Measurements from ENCODE around the gene TMED10. TPM values are rescaled to one million over a fixed set of nuclear protein-coding genes. Genes with fewer than 3 reads are reported as not detected.

The TMED10 gene
- total and polyA plus RNA-seq, 2 of the 13 experiments (the other 11 are each of a cell fraction or from before 2014, with no cell fraction given) = 311 to 377 TPM

DNA sequence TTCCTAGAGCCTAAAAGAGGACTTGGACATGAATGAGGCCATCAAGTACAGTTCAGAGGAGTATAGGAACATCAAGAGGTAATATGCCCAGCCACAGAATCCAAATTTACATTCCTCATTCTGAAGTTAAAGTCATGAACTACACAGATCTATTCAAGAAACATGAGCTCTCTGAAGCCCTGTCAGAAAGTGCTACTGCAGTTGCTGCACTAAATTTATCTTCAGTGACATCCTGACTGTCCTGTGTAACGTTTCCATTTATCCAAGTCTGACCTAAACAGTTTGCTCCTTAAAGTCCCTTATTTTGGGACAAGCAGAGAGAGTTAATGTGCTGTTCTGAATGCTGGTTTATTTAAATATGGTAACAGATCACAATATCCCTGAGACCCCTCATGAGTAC, 77.7 kb downstream of the TMED10 start:
- CTCF ChIA-PET (ENCODE audit: low intra/inter-chr PET ratio, low total read pairs) = no interaction called here
- H3K9ac ChIP-seq (ENCODE audit: insufficient read depth, low read depth, low read length) = no peak overlapping the region
- no peak overlapping the region for H2AFZ ChIP-seq (ENCODE audit: low read length)
- intact Hi-C loops (cut with micrococcal nuclease; ENCODE audit: unreplicated experiment) = no loop called here
- peaks cover 10 to 50% of the 10 kb centered on the region in 2 experiments for H3K36me3 ChIP-seq (replicated peaks in 1 of 2; ENCODE audit: control insufficient read depth in 1 of 2, insufficient read depth in 2 of 2, low read length in 2 of 2)
- in situ Hi-C loops (cut with HindIII; ENCODE audit: extremely low pct_ligation_motif_present, low pct_unique_long_range_greater_than_20kb) = no loop called here
- no peak for FAIRE-seq
- H3K9me3 ChIP-seq (ENCODE audit: low read length) = no peaks in the 10 kb centered on the region
- no peak overlapping the region for H3K4me2 ChIP-seq (ENCODE audit: low read depth, low read length)
- no peaks in the 10 kb centered on the region for H3K79me2 ChIP-seq (ENCODE audit: insufficient read depth, low read length)
- H3K4me1 ChIP-seq (ENCODE audit: insufficient read depth, low read length) = no peaks in the 10 kb centered on the region
- no peaks in the 10 kb centered on the region for H4K20me1 ChIP-seq (ENCODE audit: insufficient read depth, low read length)
- H3K27ac ChIP-seq (ENCODE audit: extremely low read length, insufficient read depth, low read length) = no peak overlapping the region
- POLR2A ChIA-PET = no interaction called here
- DNase-seq (ENCODE audit: low spot score) = no peak
- BruUV-seq (replicated peaks) = no TSS peak
- ATAC-seq = no peak
- no peaks in the 10 kb centered on the region for H3K27me3 ChIP-seq (ENCODE audit: control insufficient read depth in 1 of 2, insufficient read depth in 2 of 2, low read length in 2 of 2)
- WGBS (ENCODE audit: low lambda C conversion rate) = 100% methylated on average over 1 of the region's 1 CpG
- no peak overlapping the region for H3K4me3 ChIP-seq (replicated peaks in 1 of 3; ENCODE audit: insufficient read depth in 1 of 3, low read depth in 2 of 3, low read length in 3 of 3)
- TF ChIP-seq ZBTB20 (CRISPR knock-in tag; IDR thresholded peaks at IDR 0.05; ENCODE audit: borderline replicate concordance, low read depth) (no peak), ARNT (IDR thresholded peaks at IDR 0.05) (no peak), KDM5A (IDR thresholded peaks at IDR 0.05; ENCODE audit: borderline replicate concordance, low read length) (no peak), TMF1 (CRISPR knock-in tag; IDR thresholded peaks at IDR 0.05; ENCODE audit: low read depth) (no peak), AHR (CRISPR knock-in tag; IDR thresholded peaks at IDR 0.05) (no peak), ZKSCAN8 (CRISPR knock-in tag; IDR thresholded peaks at IDR 0.05; ENCODE audit: borderline replicate concordance) (no peak), ZNF552 (CRISPR knock-in tag; IDR thresholded peaks at IDR 0.05; ENCODE audit: borderline replicate concordance) (no peak), ZNF644 (CRISPR knock-in tag; IDR thresholded peaks at IDR 0.05; ENCODE audit: low read depth) (no peak), ZNF382 (CRISPR knock-in tag; IDR thresholded peaks at IDR 0.05; ENCODE audit: borderline replicate concordance) (no peak), ADNP (CRISPR knock-in tag; IDR thresholded peaks at IDR 0.05) (no peak)
- TF ChIP-seq, protein P1, sequence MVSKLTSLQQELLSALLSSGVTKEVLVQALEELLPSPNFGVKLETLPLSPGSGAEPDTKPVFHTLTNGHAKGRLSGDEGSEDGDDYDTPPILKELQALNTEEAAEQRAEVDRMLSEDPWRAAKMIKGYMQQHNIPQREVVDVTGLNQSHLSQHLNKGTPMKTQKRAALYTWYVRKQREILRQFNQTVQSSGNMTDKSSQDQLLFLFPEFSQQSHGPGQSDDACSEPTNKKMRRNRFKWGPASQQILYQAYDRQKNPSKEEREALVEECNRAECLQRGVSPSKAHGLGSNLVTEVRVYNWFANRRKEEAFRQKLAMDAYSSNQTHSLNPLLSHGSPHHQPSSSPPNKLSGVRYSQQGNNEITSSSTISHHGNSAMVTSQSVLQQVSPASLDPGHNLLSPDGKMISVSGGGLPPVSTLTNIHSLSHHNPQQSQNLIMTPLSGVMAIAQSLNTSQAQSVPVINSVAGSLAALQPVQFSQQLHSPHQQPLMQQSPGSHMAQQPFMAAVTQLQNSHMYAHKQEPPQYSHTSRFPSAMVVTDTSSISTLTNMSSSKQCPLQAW (CRISPR knock-in tag; IDR thresholded peaks at IDR 0.05) = no peak
- TF ChIP-seq, protein P2, sequence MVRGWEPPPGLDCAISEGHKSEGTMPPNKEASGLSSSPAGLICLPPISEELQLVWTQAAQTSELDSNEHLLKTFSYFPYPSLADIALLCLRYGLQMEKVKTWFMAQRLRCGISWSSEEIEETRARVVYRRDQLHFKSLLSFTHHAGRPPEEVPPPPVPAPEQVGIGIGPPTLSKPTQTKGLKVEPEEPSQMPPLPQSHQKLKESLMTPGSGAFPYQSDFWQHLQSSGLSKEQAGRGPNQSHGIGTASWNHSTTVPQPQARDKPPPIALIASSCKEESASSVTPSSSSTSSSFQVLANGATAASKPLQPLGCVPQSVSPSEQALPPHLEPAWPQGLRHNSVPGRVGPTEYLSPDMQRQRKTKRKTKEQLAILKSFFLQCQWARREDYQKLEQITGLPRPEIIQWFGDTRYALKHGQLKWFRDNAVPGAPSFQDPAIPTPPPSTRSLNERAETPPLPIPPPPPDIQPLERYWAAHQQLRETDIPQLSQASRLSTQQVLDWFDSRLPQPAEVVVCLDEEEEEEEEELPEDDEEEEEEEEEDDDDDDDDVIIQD (CRISPR knock-in tag; IDR thresholded peaks at IDR 0.05; ENCODE audit: low read depth) = no peak
- TF ChIP-seq, protein P3, sequence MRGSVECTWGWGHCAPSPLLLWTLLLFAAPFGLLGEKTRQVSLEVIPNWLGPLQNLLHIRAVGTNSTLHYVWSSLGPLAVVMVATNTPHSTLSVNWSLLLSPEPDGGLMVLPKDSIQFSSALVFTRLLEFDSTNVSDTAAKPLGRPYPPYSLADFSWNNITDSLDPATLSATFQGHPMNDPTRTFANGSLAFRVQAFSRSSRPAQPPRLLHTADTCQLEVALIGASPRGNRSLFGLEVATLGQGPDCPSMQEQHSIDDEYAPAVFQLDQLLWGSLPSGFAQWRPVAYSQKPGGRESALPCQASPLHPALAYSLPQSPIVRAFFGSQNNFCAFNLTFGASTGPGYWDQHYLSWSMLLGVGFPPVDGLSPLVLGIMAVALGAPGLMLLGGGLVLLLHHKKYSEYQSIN (CRISPR knock-in tag; IDR thresholded peaks at IDR 0.05; ENCODE audit: borderline replicate concordance) = no peak
- TF ChIP-seq, protein P4, sequence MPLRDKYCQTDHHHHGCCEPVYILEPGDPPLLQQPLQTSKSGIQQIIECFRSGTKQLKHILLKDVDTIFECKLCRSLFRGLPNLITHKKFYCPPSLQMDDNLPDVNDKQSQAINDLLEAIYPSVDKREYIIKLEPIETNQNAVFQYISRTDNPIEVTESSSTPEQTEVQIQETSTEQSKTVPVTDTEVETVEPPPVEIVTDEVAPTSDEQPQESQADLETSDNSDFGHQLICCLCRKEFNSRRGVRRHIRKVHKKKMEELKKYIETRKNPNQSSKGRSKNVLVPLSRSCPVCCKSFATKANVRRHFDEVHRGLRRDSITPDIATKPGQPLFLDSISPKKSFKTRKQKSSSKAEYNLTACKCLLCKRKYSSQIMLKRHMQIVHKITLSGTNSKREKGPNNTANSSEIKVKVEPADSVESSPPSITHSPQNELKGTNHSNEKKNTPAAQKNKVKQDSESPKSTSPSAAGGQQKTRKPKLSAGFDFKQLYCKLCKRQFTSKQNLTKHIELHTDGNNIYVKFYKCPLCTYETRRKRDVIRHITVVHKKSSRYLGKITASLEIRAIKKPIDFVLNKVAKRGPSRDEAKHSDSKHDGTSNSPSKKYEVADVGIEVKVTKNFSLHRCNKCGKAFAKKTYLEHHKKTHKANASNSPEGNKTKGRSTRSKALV (CRISPR knock-in tag; IDR thresholded peaks at IDR 0.05) = no peak
- TF ChIP-seq, protein P5, sequence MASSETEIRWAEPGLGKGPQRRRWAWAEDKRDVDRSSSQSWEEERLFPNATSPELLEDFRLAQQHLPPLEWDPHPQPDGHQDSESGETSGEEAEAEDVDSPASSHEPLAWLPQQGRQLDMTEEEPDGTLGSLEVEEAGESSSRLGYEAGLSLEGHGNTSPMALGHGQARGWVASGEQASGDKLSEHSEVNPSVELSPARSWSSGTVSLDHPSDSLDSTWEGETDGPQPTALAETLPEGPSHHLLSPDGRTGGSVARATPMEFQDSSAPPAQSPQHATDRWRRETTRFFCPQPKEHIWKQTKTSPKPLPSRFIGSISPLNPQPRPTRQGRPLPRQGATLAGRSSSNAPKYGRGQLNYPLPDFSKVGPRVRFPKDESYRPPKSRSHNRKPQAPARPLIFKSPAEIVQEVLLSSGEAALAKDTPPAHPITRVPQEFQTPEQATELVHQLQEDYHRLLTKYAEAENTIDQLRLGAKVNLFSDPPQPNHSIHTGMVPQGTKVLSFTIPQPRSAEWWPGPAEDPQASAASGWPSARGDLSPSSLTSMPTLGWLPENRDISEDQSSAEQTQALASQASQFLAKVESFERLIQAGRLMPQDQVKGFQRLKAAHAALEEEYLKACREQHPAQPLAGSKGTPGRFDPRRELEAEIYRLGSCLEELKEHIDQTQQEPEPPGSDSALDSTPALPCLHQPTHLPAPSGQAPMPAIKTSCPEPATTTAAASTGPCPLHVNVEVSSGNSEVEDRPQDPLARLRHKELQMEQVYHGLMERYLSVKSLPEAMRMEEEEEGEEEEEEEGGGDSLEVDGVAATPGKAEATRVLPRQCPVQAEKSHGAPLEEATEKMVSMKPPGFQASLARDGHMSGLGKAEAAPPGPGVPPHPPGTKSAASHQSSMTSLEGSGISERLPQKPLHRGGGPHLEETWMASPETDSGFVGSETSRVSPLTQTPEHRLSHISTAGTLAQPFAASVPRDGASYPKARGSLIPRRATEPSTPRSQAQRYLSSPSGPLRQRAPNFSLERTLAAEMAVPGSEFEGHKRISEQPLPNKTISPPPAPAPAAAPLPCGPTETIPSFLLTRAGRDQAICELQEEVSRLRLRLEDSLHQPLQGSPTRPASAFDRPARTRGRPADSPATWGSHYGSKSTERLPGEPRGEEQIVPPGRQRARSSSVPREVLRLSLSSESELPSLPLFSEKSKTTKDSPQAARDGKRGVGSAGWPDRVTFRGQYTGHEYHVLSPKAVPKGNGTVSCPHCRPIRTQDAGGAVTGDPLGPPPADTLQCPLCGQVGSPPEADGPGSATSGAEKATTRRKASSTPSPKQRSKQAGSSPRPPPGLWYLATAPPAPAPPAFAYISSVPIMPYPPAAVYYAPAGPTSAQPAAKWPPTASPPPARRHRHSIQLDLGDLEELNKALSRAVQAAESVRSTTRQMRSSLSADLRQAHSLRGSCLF (CRISPR knock-in tag; IDR thresholded peaks at IDR 0.05; ENCODE audit: borderline replicate concordance) = no peak
